ENCODE measurements around the gene ITPKB.

Gene ITPKB

DNA sequence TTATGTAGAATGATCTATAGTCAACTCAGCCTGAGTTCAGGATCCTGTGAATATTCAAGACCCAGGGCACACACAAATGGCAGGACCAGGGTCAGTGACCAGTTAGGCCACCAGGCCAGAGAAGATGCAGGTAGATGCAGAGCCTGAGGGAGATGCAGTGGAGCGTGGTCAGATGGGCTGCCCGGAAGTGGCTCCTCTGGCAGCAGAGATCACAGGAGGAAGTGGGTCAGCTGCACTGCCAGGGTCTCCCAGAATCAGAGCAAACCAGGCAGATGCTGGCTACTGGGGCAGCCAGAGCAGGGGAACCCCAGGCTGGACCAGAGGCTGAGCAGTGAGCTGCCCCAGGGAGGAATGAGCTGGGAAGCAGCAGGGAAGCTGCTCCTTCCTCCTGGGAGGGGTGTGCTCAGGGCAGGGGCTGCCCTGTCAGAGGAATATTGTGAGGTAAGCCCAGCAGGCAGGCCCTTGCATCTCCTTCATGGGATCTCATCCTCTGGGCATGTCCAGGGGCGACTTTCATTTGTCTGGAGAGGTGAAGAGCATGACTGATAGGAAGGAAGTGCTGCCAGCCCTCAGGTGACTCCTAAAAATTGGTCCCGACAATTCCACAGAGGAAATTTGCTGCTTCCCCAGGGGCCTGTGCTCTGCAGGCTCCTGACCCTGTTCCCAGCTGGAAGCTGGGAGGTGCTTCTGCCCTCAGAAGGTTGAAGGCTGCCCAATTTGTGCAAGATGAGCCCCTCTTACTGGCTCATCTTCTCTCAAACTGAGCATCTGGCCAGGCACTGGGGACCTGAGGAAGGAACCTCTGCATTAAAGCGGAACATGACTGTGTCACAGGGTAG is 141.2 kb downstream of the ITPKB start:
- no peak for DNase-seq

DNA sequence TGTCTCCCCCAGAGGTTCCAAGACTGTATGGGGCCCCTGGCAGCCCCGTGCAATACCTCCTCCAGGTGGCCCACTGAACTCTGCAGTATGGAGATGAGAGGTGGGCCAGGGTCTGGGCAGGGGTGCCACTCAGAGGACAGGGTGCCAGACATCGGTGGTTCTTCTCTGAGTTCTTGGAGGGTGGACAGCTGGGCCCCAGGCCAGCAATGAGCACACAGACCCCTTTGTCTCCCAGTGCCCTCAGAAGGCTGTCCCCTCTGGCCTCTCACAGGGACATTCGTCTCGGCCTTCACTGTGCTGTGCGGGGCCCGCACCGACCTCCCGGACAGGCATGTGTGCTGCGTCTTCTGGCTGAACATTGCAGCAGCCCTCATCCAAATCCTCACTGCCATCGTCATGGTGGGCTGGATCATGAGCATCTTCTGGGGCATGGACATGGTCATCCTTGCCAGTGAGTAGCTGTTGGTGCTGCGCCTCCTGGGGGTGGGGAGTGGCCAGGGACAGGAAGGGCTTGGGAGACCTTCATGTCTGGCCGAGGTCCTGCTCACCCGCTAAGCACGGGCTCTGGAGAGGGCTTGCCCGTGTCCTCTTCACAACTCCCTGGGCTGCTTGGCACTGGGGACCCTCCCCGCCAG is 142.4 kb downstream of the ITPKB start:
- DNase-seq = no peak

DNA sequence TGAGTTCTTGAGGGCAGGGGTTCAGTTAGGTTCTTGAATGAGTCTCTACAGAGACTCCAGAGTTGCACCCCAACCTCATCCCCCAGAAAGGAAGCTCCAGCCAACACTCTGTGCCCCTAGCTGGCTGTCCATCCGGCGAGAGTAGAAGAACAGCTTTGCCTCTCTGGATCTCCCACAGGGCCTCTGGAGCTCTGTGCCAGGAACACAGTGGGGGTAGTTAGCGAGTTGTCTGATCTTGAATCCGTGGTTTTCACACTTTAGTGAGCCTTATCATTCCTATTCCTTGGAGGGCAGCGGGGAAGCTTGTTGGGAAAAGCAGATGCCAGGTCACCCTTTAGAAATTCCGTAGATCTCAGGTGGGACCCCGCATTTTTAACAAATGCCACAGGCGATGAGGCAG is 145.5 kb downstream of the ITPKB start:
- no peak for DNase-seq

DNA sequence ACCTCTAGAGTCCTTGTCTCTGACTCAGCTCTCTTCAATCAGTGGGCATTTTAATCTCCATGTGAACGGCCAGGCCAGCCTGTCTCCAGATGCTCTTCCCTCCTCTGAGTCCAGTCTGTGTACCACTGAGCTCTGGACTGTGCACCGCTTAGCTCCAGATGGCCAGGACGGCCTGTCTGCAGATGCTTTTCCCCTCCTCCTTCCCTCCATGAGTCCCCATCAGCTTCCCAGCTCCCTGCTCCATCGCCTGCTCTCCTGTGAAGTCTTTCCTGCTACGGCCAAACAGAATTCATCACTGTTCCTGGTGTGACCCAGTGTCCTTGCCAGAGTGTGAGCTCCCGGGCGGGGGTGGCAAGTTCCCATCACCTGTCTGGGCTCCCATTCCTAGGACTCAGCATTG is 148.5 kb downstream of the ITPKB start:
- DNase-seq = no peak

DNA sequence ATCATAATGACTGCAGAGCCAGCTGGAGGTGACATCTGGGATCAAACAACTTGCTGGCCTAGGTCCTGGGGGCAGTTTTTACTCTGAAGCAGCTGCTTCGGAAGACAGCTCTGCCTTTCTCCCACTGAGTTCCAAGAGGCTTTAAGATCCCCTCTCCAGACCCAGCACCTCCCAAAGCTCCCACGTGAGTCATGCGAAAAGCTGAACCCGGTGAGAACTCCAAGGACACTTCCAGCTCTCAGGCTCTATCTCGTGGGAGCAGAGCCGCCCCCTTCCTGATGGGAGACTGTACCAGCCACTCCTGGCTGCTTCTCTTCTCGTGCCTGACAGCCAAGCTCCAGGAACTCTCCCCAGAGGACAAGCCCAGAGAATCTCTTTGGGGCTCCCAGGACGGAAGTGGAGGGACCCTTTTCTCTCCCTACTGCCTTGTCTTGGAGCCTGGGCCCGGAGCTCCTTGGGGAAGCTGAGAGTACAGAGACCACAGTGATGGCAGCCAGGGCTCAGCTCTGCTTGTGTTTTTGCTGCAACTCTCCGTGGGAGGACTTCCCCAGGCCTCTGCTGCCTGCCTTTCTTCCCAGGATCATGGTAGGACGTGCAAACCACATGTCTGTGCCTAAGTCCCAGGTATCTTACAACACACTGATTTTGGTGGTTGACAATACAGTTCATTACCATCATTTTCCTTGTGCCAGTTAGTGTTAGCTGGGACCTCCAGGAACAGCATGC is 149.9 kb downstream of the ITPKB start:
- DNase-seq = no peak

DNA sequence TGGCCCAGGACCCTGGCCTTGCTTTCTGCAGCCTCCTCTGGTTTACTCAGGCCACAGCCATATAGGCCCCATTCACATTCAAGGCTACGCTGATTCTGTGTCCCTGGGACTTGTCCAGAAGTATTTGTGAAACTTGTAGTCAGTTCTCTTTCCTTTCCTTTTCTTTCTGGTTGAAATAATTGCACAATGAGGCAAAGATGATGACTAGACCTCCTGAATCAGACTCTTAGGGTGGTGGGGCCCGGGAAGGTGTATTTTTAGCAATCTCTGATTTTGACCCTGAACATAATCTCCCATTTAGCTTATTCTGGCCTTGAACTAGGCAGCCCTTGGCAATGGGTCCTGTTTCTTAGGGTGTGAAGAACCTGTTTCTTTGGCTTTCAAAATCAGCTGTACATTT is 150.6 kb downstream of the ITPKB start:
- no peak for DNase-seq

DNA sequence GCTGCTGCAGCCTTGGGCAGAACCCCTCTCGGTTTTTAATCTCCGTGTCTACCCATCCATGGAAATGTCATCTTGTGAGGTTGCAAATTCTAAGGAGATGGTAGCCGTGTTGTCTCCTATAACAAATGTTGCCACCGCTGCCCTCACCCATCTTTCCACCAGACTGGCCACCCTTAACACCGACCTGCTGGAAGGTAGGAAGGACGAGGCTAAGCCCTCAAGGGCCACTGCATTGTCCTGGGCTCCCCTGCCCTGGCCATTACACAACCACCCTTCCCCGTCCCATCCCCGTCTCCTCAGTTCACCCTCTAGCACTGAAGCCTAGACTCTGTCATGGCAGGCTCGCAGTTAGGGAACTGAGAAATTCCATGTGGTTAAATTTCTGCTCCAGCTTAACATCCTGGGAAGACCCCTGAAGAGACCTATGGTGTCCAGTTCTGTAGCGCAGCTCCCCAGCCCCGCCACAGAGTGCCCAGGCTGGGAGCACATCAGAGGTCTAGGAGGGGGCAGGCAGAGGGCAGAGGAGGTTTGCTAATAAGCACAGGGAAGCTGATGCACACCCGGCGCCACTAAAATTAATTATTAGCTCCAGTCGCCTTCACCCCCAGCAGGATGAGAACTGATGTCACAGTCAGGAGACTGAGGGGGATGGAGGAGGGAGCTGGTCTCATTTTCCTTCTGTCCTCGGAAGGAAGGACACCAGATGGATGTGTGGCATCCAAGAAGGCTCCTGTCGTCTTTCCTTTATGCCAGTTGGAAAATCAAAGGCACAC is 152.2 kb downstream of the ITPKB start:
- DNase-seq = no peak

DNA sequence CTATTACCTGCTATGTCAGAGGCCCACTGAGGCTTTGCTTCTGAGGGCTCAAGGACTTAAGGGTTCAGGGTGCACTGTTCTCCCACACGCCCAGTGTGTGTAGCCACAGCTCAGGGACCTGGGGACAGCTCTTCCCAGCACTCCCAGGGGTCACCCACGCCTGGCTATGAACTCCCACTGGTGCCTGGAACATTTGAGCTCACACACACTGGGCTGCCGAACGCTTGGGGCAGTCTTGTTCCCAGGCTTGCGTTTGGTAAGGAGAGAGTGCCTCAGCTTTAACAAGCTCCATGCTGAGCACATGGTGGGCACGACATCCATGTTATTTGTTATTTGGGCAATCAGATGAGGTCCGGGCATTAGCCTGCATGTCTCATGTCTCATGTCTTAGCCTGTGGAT is 153.0 kb downstream of the ITPKB start:
- no peak for DNase-seq

DNA sequence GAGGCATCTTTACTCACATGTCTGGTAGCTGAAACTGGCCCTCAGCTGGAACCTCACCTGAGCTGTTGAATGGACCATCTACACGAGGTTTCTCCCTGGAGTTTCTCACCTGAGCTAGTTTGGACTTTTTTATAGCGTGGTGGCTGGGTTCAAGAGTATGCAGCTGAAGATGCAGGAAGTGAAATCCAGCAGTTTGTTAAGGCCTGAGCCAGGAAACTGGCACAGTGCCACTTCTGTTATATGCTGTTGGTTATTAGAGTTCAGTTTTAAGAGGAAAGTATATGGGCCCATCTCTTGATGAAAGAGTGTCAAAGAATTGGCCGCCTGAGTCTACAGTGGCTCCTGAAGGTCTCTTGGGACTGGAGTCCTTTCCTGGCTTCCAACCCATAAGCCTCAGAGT is 154.9 kb downstream of the ITPKB start:
- no peak for DNase-seq

DNA sequence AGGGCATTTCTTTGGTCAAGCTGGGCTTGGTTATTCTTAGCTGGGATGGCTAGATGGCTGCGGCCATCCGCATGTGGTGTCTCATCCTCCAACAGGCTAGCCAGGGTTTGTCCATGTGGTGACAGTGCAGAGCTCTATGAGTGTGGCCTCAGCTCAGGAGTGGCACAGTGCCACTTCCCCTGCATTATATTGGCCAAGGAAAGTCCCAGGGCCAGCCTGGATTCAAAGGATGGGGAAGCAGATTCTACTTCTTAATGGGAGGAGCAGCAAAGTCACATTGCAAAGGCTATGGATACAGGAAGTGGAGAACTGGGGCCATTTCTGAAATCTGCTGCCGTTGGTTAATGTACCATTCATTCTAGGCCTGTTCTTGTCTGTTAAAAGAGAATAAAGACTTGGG is 156.1 kb downstream of the ITPKB start:
- DNase-seq = no peak
